ENCODE results near the gene CCDC50.

DNA sequence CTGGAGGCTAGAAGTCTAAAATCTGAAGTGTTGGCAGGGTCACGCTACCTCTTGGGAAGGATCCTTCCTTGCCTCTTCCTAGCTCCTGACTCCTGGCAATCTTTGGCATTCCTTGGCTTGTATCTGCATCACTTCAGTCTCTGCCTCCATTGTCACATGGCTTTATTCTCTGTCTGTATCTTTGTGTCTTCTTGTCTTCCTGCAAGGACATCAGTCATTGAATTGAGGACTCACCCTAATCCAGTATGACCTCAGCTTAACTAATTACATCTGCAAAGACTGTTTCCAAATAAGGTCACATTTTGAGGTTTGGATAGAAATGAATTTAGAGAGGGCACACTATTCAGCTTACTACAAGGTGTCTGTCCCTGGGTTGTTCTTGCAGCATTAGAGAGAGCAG lies 32.3 kb downstream of the CCDC50 start:
- no peak for TF ChIP-seq CTCF (IDR thresholded peaks at IDR 0.05)
- TF ChIP-seq POLR2A (IDR thresholded peaks at IDR 0.05), result no peak
